GM12878 (cell line): Measurements from ENCODE around the gene BTBD8. TPM values are rescaled to one million over a fixed set of nuclear protein-coding genes. Genes with fewer than 3 reads are reported as not detected.

Source experiments
- ATAC-seq: fragments of 200-7000 bp; cut with Tn5 transposase; 3 replicates; pipeline ENCODE4 v1.9.1; 2020; ENCODE audit warnings: mild to moderate bottlenecking, moderate library complexity
- BruUV-seq: library from RNA; stranded (reverse); fragments of 400-500 nt; replicated peaks from 2 replicates; lab custom pipeline; 2021; lab: Mats Ljungman, UMichigan
- CTCF ChIA-PET: fragments of 300-600 bp; sonication (Branson Sonifier 250); formaldehyde crosslinking; extraction: SDS; loops from one replicate; lab custom pipeline; 2021; ENCODE audit warnings: inconsistent platforms; lab: Yijun Ruan, JAX
- POLR2A ChIA-PET: fragments of 350-600 bp; formaldehyde crosslinking; extraction: SDS; loops from one replicate; lab custom pipeline; 2021; ENCODE audit warnings: inconsistent platforms; lab: Charles Lee
- RAD21 ChIA-PET: fragments of 300-600 bp; sonication (Branson Sonifier 250); formaldehyde crosslinking; loops from one replicate; lab custom pipeline; 2023; ENCODE audit warnings: antibody characterized with exemption; ENCODE audit not compliant: unreplicated experiment; lab: Charles Lee
- SMC1A ChIA-PET: fragments of 300-600 bp; sonication (Branson Sonifier 250); formaldehyde crosslinking; loops from one replicate; lab custom pipeline; 2023; ENCODE audit not compliant: unreplicated experiment, uncharacterized antibody; lab: Charles Lee
- DNase-seq: peaks from one replicate; pipeline ENCODE4 v3.0.0-alpha.2; 2011; ENCODE audit warnings: low read depth, low spot score
- FAIRE-seq: peaks from 3 replicates; lab custom pipeline; 2011; peaks lifted over from hg19 to GRCh38; lab: Jason Lieb, UNC
- H2AFZ ChIP-seq: 2 replicates; pipeline ENCODE4 v1.6.0; 2011; ENCODE audit warnings: low read depth, low read length, control low read depth; ENCODE audit not compliant: control insufficient read depth
- H3K27ac ChIP-seq: 2 replicates; pipeline ENCODE4 v1.5.1; 2011; ENCODE audit warnings: control low read depth; ENCODE audit not compliant: control insufficient read depth, insufficient read depth
- H3K27me3 ChIP-seq, 2 experiments: replicated peaks in 1 of 2; 2 replicates each; pipeline versions ENCODE4 v1.6.0 to v1.6.1; 2011; ENCODE audit warnings: low read length in 1 of 2; ENCODE audit not compliant: control insufficient read depth in 2 of 2, insufficient read depth in 2 of 2
- H3K36me3 ChIP-seq, 2 experiments: 2 replicates each; pipeline ENCODE4 v1.5.1; 2011; ENCODE audit warnings: low read length in 1 of 2; ENCODE audit not compliant: control insufficient read depth in 2 of 2, insufficient read depth in 2 of 2
- H3K4me1 ChIP-seq: 2 replicates; pipeline ENCODE4 v1.6.1; 2011; ENCODE audit warnings: mild to moderate bottlenecking, low read length, moderate library complexity, mixed read lengths; ENCODE audit not compliant: control insufficient read depth, insufficient read depth
- H3K4me2 ChIP-seq: 2 replicates; pipeline ENCODE4 v1.6.0; 2011; ENCODE audit warnings: control low read depth; ENCODE audit not compliant: control insufficient read depth, insufficient read depth
- H3K4me3 ChIP-seq: fragments of 200-600 bp; sonication (generic); 2 replicates; pipeline ENCODE4 v1.5.1; 2016
- H3K79me2 ChIP-seq: 2 replicates; pipeline ENCODE4 v1.6.0; 2011; ENCODE audit warnings: low read length; ENCODE audit not compliant: control insufficient read depth, insufficient read depth
- H3K9ac ChIP-seq: 2 replicates; pipeline ENCODE4 v1.8.0; 2011; ENCODE audit warnings: low read length, control low read depth, mixed read lengths; ENCODE audit not compliant: control insufficient read depth, insufficient read depth
- H3K9me3 ChIP-seq: replicated peaks from 3 replicates; pipeline ENCODE4 v1.5.1; 2011; ENCODE audit warnings: mild to moderate bottlenecking, low read length; ENCODE audit not compliant: control insufficient read depth, insufficient read depth
- H4K20me1 ChIP-seq: 2 replicates; pipeline ENCODE4 v1.6.0; 2011; ENCODE audit not compliant: control insufficient read depth, insufficient read depth
- CBX3 ChIP-seq: fragments of 200-600 bp; sonication (generic); IDR thresholded peaks from 2 replicates; pipeline ENCODE4 v1.6.1; 2016; ENCODE audit warnings: low read depth, borderline replicate concordance
- CEBPB ChIP-seq, 2 experiments: fragments of 150-350 bp in 1 of 2; IDR thresholded peaks; 2 replicates each; pipeline ENCODE4 v1.6.1; 2012 to 2014; ENCODE audit warnings: low read depth in 2 of 2, low read length in 2 of 2, borderline replicate concordance in 1 of 2, inconsistent platforms in 1 of 2
- EGR1 ChIP-seq, 2 experiments: IDR thresholded peaks; 1 replicate in 1 of 2; 2 replicates in 1 of 2; pipeline ENCODE4 v1.6.1; 2011 to 2012; ENCODE audit warnings: low read depth in 2 of 2, low read length in 2 of 2, borderline replicate concordance in 1 of 2, mild to moderate bottlenecking in 1 of 2, moderate library complexity in 1 of 2
- EP300 ChIP-seq, 2 experiments: fragments of 150-350 bp in 1 of 2; IDR thresholded peaks; 2 replicates each; pipeline ENCODE4 v1.6.1; 2011 to 2012; ENCODE audit warnings: low read depth in 2 of 2, low read length in 2 of 2, borderline replicate concordance in 1 of 2, improper control_type of control experiment in 1 of 2, inconsistent platforms in 1 of 2; ENCODE audit not compliant: control insufficient read depth in 1 of 2
- LARP7 ChIP-seq: fragments of 450-650 bp; IDR thresholded peaks from 2 replicates; pipeline ENCODE4 v1.6.1; 2017; ENCODE audit warnings: mild to moderate bottlenecking
- NFYA ChIP-seq: IDR thresholded peaks from 2 replicates; pipeline ENCODE4 v1.6.1; 2011; ENCODE audit warnings: low read depth, mild to moderate bottlenecking, low read length, improper control_type of control experiment, borderline replicate concordance
- NR2C2 ChIP-seq: IDR thresholded peaks from 2 replicates; pipeline ENCODE4 v1.6.1; 2011; ENCODE audit warnings: borderline replicate concordance, low read depth; ENCODE audit not compliant: control insufficient read depth, insufficient read length
- NR2F1 ChIP-seq: fragments of 450-650 bp; conservative IDR thresholded peaks from 2 replicates; pipeline ENCODE4 v1.6.1; 2017; ENCODE audit warnings: mild to moderate bottlenecking
- SIN3A ChIP-seq: IDR thresholded peaks from 2 replicates; pipeline ENCODE4 v1.6.1; 2012; ENCODE audit warnings: low read depth, low read length, improper control_type of control experiment
- SMC3 ChIP-seq: IDR thresholded peaks from 2 replicates; pipeline ENCODE4 v1.6.1; 2011; ENCODE audit warnings: low read length, improper control_type of control experiment, borderline replicate concordance
- SRF ChIP-seq, 2 experiments: IDR thresholded peaks; 2 replicates each; pipeline ENCODE4 v1.6.1; 2011; ENCODE audit warnings: low read depth in 2 of 2, low read length in 2 of 2, mild to moderate bottlenecking in 1 of 2, moderate library complexity in 1 of 2
- WRNIP1 ChIP-seq: IDR thresholded peaks from 2 replicates; pipeline ENCODE4 v1.6.1; 2011; ENCODE audit warnings: low read depth, low read length, improper control_type of control experiment, borderline replicate concordance
- ZBTB33 ChIP-seq: fragments of 450-650 bp; IDR thresholded peaks from 2 replicates; pipeline ENCODE4 v1.6.1; 2017; ENCODE audit warnings: mild to moderate bottlenecking
- WGBS: methylation state at CpG from one replicate; pipeline ENCODE4 v1.1.6; 2016; ENCODE audit warnings: low lambda C conversion rate; ENCODE audit not compliant: insufficient replicate concordance, insufficient coverage; ENCODE audit errors: missing lambda C conversion rate; 5-methylcytosine and 5-hydroxymethylcytosine counted together
- in situ Hi-C: fragments of 300-500 bp; cut with MboI; formaldehyde crosslinking; loops from 9 replicates; pipeline ENCODE4 v1.14.3; 2018; ENCODE audit warnings: mixed read lengths
- intact Hi-C: fragments of 100-400 bp; cut with micrococcal nuclease; formaldehyde crosslinking; loops from one replicate; pipeline ENCODE4 v1.14.2; 2022; ENCODE audit not compliant: unreplicated experiment
- polyA plus RNA-seq, 11 experiments: library from polyadenylated mRNA; depleted of rRNA in 4 of 11; unstranded in 6 of 11; stranded (reverse) in 5 of 11; fragments of >200 nt; fragmentation: Nextera tagmentation in 4 of 11; fragmentation: Illumina TruSeq in 1 of 11; extraction: Ambion mirVana in 4 of 11; extraction: Trizol in 1 of 11; gene quantifications; 1 replicate in 1 of 11; 2 replicates in 10 of 11; pipeline versions ENCODE4 v1.2.1 to v1.2.3, GENCODE V29; 2011 to 2016; ENCODE audit warnings: inconsistent platforms in 2 of 11, missing spikeins in 2 of 11, low read depth in 1 of 11
- total RNA-seq, 4 experiments: library from RNA; depleted of rRNA in 3 of 4; stranded (reverse); fragments of >200 nt in 3 of 4; fragmentation: Illumina TruSeq in 1 of 4; extraction: Trizol in 1 of 4; gene quantifications; 2 replicates each; pipeline versions ENCODE4 v1.2.1 to v1.2.3, GENCODE V29; 2013 to 2021
- TF ChIP-seq, protein P1 (sequence below): IDR thresholded peaks from 2 replicates; pipeline ENCODE4 v1.6.1; 2012; ENCODE audit warnings: low read length, inconsistent platforms

BTBD8 gene
- total and polyA plus RNA-seq, 10 of the 15 experiments (the other 5 are each of a cell fraction or from before 2014, with no cell fraction given): 0.07 to 0.32 (median 0.19) TPM; not detected in 1

- intact Hi-C loops: no loop called here
- ChIA-PET CTCF (no interaction called here), SMC1A (no interaction called here), POLR2A (no interaction called here), RAD21 (no interaction called here)
- DNase-seq (no peak), ATAC-seq (no peak), FAIRE-seq (no peak)
- Histone ChIP-seq H3K9me3 (no peaks in the 10 kb centered on the region), H3K4me3 (no peak overlapping the region), H3K27ac (no peak overlapping the region), H2AFZ (no peak overlapping the region), H3K4me1 (no peaks in the 10 kb centered on the region), H3K4me2 (no peak overlapping the region), H3K9ac (no peak overlapping the region), H3K79me2 (no peaks in the 10 kb centered on the region), H3K36me3 (no peaks in the 10 kb centered on the region), H4K20me1 (no peaks in the 10 kb centered on the region), H3K27me3 (no peaks in the 10 kb centered on the region)
- TF ChIP-seq CEBPB (IDR thresholded peaks at IDR 0.05; ENCODE audit: borderline replicate concordance in 1 of 2, low read depth in 2 of 2, low read length in 2 of 2) (no peak), EGR1 (IDR thresholded peaks at IDR 0.05; ENCODE audit: borderline replicate concordance in 1 of 2, low read depth in 2 of 2, low read length in 2 of 2) (no peak), EP300 (IDR thresholded peaks at IDR 0.05; ENCODE audit: borderline replicate concordance in 1 of 2, control insufficient read depth in 1 of 2, low read depth in 2 of 2, low read length in 2 of 2) (no peak), LARP7 (no peak), NR2C2 (no peak), WRNIP1 (no peak), SRF (IDR thresholded peaks at IDR 0.05; ENCODE audit: low read depth in 2 of 2, low read length in 2 of 2) (no peak), CBX3 (no peak), SMC3 (no peak), ZBTB33 (no peak), NR2F1 (no peak), SIN3A (no peak), NFYA (no peak)
- TF ChIP-seq, protein P1, sequence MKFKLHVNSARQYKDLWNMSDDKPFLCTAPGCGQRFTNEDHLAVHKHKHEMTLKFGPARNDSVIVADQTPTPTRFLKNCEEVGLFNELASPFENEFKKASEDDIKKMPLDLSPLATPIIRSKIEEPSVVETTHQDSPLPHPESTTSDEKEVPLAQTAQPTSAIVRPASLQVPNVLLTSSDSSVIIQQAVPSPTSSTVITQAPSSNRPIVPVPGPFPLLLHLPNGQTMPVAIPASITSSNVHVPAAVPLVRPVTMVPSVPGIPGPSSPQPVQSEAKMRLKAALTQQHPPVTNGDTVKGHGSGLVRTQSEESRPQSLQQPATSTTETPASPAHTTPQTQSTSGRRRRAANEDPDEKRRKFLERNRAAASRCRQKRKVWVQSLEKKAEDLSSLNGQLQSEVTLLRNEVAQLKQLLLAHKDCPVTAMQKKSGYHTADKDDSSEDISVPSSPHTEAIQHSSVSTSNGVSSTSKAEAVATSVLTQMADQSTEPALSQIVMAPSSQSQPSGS: no peak
- in situ Hi-C loops: no loop called here
- 77% methylated on average over 1 of the region's 1 CpG for WGBS
- BruUV-seq: no TSS peak
Observed at GRCh38 chr1:92186081-92186480, 105.9 kb downstream of the BTBD8 start.
